Stomach (tissue), 4 donors: ENCODE measurements around the gene CAPN5.

ENCODE experiments used
- CTCF ChIP-seq, 7 experiments: fragments of 450-650 bp in 4 of 7; fragments of 200-600 bp in 3 of 7; sonication (generic) in 3 of 7; IDR thresholded peaks; one replicate each; pipeline ENCODE4 v1.5.1; 2016 to 2019; ENCODE audit warnings: antibody characterized with exemption in 7 of 7, control low read depth in 2 of 7, mild to moderate bottlenecking in 1 of 7
- POLR2A ChIP-seq, 4 donors: fragments of 450-650 bp; IDR thresholded peaks; one replicate each; pipeline ENCODE4 v1.6.1; 2016; ENCODE audit warnings: antibody characterized with exemption in 4 of 4, control low read depth in 2 of 4, mild to moderate bottlenecking in 1 of 4, moderate library complexity in 1 of 4
- POLR2AphosphoS5 ChIP-seq, 3 donors: sonication (generic); formaldehyde crosslinking; IDR thresholded peaks; one replicate each; pipeline ENCODE4 v1.6.1; 2016; ENCODE audit warnings: antibody characterized with exemption in 3 of 3

- TF ChIP-seq POLR2AphosphoS5 (IDR thresholded peaks at IDR 0.05) = no peak
- TF ChIP-seq CTCF (IDR thresholded peaks at IDR 0.05) = no peak
- no peak for TF ChIP-seq POLR2A (IDR thresholded peaks at IDR 0.05)
These were observed 53.8 kb downstream of the CAPN5 start for GRCh38 chr11:77120571-77120970.
